HG03432 (cell line): ENCODE measurements around the gene MCRIP1.
"Not testable (repeated sequence)": the region's sequence is repeated elsewhere in the genome, so short reads cannot be mapped to it uniquely, and the experiment has no call there.

Experiments used
- ATAC-seq: cut with Tn5 transposase; IDR thresholded peaks from one replicate; pipeline ENCODE4 v1.9.1; 2021; ENCODE audit warnings: mild to moderate bottlenecking, moderate library complexity; ENCODE audit not compliant: unreplicated experiment

Gene MCRIP1

DNA sequence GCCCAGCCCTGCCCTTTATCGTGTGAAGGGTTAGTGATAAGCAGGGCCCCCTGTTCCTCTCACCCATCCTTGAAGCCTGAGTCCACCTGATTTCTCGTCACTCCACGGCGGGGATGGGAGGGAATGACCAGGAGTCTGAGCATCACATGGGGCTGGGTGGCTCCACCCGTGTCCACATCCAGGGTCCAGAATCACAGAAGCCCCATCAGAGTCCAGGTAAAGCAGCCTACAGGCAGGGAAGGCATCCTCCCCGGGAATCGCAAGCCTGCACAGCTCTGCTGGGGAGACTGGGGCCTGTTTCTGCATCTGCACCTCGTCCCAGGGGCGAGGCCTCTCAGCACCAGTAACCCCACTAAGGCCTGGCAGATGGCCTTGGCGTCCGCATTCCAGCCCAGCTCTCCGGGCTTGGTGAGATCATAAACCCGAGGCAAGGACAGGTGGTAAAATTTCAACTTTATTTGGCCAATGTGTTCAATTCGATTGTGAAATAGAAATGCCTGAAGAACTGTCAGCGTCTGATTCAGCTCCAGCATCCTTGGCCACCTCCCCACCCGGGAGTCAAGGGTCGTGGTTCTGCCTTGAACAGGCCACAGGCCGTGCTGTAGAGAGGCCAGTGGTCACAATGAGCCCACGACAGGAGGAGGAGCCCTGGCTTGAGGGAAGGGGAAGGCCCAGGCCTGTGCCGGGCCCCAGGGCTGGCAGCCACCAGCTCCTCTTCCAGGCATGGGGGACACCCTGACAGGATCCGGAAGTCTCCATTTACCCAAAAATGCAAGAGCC lies 9.8 kb upstream of the MCRIP1 start:
- ATAC-seq = no peak

- ATAC-seq = no peak
Observed at GRCh38 chr17:81842378-81842724, 9.3 kb upstream of the MCRIP1 start.

DNA sequence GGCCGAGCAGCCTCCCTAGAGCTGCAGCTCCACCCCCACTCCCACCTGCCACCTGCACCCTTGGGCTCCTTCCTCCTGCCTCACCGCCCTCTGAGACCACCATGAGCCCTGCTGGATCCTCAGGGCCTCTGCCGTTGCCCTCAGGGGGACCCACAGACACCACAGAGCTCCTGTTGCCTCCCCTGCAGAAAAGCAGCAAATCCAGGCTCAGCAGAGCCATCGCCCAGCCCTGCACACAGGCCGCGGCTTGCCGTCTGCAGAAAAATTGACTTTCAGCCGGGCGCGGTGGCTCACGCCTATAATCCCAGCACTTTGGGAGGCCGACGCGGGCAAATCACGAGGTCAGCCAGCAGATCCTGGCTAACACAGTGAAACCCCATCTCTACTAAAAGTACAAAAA lies 8.8 kb upstream of the MCRIP1 start:
- ATAC-seq = no peak

DNA sequence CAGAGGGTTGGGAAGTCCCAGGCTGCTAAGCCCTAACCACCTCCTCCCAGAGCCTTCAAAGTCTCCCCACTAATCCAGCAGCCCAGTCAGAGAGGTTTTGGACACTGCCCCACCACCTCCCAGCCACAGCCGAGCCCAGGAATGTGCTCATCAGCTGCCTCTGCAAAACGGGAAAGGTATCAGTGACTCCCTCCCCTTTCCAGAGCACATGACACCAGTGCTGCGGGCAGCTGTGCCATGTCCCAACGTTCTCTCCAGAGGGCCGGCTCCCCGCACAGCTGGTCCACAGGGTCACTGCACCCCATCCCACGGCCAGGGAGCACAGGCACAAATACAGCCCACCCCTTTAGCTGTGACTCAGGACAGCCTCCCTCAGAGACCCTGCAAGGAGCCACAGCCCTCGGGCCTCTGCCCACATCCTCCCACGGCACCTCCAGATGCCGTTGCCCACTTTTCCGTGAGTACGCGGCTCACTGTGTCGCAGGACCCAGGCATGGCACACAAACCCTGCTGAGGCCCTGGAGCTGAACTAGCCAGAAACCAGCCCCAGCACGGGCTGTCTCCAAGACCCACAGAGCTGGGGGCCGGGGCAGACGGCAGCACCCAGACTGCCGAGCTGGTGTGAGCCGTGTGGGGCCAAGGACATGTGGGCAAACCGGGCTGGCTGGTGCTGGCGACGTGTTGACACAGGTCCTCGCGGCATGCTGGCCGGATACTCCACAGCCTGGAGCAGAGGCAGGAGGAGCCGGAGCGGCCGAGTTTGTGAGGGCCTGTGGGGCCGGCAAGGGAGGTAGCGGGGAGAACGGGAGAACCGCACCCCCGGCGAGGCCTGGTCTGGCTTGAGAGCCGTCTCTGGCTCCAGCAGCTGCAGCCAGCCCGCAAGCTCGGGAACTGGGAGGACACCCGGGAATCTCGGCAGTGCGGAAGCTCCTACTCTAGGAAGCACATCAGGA lies 8.0 kb upstream of the MCRIP1 start:
- no peak for ATAC-seq

DNA sequence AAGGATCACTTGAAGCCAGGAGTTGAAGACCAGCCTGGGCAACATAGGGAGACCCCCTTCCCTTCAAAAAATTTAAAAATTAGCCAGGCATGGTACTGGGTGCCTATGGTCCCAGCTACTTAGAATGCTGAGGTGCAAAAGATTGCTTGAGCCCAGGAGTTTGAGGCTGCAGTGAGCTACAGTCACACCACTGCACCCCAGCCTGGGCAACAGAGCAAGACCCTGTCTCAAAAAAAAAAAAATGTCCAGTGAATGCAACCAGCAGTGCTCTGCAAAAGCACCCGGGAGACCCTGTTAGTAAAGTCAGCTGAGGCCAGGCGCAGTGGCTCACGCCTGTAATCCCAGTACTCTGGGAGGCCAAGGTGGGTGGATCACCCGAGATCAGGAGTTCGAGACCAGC lies 7.0 kb upstream of the MCRIP1 start:
- not testable (repeated sequence) for ATAC-seq

GRCh38 chr17:81839301-81839700 lies 6.2 kb upstream of the MCRIP1 start:
- ATAC-seq = no peak

GRCh38 chr17:81838753-81839255 lies 5.7 kb upstream of the MCRIP1 start:
- no peak for ATAC-seq

DNA sequence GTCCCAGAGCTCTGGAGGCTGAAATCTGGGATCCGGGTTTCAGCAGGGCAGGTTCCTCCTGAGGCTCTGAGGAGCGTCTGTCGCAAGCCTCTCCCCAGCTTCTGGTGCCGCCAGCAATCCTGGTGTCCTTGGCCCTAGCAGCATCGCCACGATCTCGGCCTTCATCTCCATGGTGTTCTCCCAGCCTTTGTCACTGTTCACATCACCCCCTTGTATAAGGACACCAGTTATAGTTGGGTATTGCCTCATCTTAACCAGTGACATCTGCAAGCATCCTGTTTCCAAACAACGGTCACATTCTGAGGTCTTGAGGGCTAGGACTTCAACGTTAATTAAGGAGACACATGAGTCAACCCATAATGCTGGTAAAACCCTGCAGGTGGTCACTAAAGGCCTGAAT lies 4.5 kb upstream of the MCRIP1 start:
- ATAC-seq = no peak

- ATAC-seq = no peak
Observed at GRCh38 chr17:81834831-81835267, 1.8 kb upstream of the MCRIP1 start, which contains the start of gene PPP1R27. PPP1R27 (minus strand) TSS chr17:81835050; CDS start chr17:81834953, 97 bp downstream.

DNA sequence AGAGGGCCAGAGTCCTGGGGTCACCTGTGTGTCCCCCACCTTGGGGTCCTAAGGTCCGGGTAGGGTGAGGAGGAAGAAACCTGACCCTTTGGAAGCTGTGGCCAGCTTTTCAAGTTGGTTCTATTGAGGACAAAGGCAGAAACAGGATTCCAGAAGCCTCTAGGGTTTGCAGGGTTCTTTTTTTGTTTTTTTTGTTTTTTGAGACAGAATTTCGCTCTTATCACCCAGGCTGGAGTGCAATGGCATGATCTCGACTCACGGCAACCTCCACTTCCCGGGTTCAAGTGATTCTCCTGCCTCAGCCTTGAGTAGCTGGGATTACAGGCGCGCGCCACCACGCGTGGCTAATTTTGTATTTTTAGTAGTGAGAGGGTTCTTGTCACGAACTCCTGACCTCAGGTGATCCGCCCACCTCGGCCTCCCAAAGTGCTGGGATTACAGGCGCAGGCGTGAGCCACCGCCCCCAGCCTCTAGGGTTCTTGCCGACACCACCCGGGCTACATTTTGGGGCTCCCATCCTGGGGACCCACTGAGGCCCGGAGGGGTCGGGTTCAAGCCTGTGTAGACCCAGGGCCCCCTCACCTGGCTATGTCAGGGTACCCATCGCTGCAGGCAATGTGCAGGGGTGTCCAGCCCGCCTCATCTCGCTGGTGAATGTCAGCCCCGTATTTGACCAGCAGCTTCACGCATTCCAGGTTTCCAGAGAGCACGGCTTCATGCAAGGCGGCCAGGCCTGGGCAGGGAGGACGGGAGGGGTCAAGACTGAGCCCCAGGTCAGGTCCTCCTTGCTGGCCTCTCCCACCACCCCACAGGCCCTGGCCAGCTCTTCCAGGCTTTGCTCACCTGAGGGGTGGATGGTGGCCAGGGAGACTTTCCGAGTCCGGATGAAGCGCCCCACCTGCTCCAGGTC lies 1.1 kb upstream of the MCRIP1 start:
- no peak for ATAC-seq

- ATAC-seq = peak; percentile 21
Observed at GRCh38 chr17:81832608-81833159, 407 bp downstream of the MCRIP1 start.

DNA sequence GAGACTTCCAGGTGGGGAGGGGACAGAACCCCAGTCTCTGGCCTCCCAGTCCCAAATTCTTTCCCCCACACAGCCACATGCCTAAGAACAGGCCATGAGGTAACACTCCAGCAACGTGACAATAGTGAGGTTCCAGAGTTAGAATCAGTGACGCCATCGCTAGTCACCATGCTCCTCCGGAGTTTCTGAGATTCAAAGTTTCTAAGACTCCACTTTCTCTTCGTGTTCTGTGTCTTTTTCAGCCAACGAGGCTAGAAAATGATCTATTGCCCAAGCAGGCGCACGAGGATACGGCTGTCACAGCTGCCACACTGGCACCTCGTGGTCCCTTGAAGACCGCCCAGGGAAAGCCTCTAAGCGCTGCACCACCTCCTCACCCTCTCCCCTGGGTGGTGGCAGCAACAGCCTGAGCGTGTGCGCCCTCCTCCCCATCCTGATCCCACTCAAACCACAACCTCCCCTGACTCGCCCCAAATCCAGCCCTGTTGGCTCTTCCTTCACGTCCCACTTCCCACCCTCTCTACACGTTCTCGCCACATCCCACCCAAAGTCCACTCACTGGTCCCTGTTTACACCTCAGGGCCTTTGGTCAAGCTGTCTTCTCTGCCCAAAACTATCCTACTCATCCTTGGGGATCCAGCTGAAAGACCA lies 1.0 kb downstream of the MCRIP1 start:
- peak; percentile 6 for ATAC-seq

DNA sequence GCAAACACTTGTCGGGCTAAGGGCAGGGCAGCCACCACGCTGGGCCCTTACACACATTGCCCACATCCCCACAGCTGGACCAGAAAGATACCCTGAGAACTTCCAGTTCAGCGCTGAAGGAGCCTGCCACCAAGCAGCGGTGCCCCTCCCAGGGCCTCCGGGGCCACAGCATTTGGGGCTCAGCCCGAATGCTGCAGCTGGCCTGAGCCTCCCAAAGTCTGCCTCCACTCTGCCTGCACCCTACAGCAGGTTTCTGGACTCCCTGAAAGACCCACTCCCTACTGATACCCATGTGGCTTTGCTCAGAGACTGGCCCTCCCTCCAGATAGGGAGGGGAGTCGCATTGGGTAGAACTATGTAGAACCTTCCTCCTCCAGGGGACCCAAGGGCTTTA lies 1.5 kb downstream of the MCRIP1 start:
- ATAC-seq = no peak

DNA sequence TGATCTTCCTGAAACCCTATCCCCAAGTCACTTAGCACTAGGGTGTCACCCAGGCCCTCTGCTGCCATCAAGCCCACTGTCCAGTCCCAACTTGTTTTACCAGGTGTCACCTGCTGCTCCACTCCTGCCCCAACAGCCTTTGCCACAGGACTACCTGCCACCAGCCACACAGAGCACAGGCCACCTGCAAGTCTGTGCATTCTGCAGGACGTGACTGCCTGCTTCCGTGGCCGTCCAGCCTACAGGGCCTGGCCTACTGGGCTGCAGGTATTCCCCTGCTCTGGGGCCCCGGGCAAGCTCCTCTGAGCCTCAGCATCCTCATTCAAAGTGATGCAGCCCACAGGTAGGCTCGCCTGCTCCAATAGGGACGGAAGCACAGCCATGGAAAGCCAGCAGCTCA lies 3.2 kb downstream of the MCRIP1 start:
- ATAC-seq = no peak

DNA sequence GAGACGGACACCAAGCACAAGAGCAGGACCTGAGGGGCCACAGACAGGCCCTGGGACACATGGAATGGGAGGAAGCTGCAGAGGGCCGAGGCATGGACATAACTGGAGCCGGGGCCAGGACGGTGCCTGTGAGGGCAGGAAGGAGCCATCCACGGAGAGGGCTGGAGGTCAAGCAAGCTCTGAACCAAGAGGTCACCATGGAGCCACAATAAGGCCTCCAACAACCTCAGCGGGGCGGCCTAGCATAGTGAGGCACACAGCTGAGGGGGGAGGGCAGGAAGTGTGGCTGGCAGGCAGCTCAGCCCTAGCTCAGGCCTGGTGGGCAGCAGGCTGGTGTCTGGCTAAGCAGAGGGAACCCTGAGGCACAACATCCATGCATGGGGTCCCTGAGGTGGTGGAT lies 4.4 kb downstream of the MCRIP1 start:
- ATAC-seq = no peak

GRCh38 chr17:81825841-81826466 lies 7.1 kb downstream of the MCRIP1 start:
- no peak for ATAC-seq

- no peak for ATAC-seq
Observed at GRCh38 chr17:81824595-81824994, 8.5 kb downstream of the MCRIP1 start.

DNA sequence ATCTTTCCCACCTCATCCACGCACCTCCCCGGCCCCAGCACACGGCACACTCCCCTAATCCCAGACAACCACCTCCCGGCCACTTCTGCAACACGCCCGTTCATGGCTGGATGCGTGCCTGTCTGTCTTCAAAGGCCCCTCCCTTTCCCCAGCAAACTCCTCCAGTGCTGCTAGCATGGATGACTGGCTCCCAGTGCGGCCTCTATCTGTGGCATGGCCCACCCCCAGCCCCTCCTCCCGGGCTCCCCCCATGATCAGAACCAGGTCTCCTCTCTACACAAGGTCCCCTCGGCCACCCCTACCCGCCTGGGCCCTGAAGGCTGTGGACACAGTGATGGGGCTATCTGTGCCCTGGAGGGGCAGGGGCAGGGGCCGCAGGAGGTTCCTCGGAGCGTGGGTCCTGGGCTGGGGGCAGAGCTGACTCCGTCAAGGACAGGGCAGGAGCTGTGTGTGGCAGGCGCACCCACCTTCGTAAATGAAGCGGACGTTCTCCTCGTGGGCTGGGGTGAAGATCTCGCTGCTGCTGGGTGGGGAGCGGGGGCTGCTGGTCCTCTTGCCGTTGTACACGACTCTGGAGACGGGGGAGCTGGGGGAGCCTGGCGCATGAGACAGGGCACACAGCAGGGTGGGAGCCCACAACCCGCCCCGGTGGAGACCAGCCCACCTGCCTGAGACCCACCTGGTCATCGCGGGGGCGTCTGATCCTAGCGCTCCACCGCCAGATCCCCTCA lies 9.1 kb downstream of the MCRIP1 start:
- ATAC-seq = no peak
